ENCODE results near the gene PEX11A. TPM values are rescaled to one million over a fixed set of nuclear protein-coding genes. Genes with fewer than 3 reads are reported as not detected.

PEX11A gene
- total RNA-seq, 1 experiment from 2014 or later = 6.2 TPM

GRCh38 chr15:89685995-89686394 lies 4.6 kb downstream of the PEX11A start:
- intact Hi-C loops (cut with micrococcal nuclease; ENCODE audit: unreplicated experiment) = no loop called here
- Histone ChIP-seq H3K27ac (ENCODE audit: low read length) (no peak overlapping the region), H3K9me3 (ENCODE audit: control insufficient read depth, insufficient read depth, low read depth, low read length) (no peaks in the 10 kb centered on the region), H3K36me3 (ENCODE audit: control insufficient read depth, insufficient read depth, low read length) (no peaks in the 10 kb centered on the region), H3K4me3 (ENCODE audit: low read depth in 2 of 2, low read length in 2 of 2) (no peak overlapping the region), H3K4me1 (ENCODE audit: control insufficient read depth, insufficient read depth, low read length) (peaks cover 5% of the 10 kb centered on the region; the same call in 1 of the 2 replicates), H3K27me3 (ENCODE audit: control insufficient read depth, insufficient read depth, low read length) (no peaks in the 10 kb centered on the region)
- DNase-seq (ENCODE audit: low read depth, low spot score) (no peak), ATAC-seq (no peak)
- TF ChIP-seq SIN3A (IDR thresholded peaks at IDR 0.05; ENCODE audit: borderline replicate concordance, insufficient read depth, low read depth, low read length) (no peak), CTCF (IDR thresholded peaks at IDR 0.05) (no peak), REST (IDR thresholded peaks at IDR 0.05; ENCODE audit: insufficient read depth in 1 of 2, low read depth in 2 of 2, low read length in 1 of 2) (no peak), TCF7L2 (IDR thresholded peaks at IDR 0.05; ENCODE audit: low read depth, low read length) (no peak), POLR2AphosphoS5 (IDR thresholded peaks at IDR 0.05; ENCODE audit: low read depth, low read length) (no peak)
- ChIA-PET CTCF (no interaction called here), POLR2A (no interaction called here)
- in situ Hi-C loops (cut with HindIII; ENCODE audit: low pct_unique_long_range_greater_than_20kb, low sequenced_read_pairs) = no loop called here
- BruUV-seq (replicated peaks) = no TSS peak

GRCh38 chr15:89681146-89681545 lies 9.4 kb downstream of the PEX11A start:
- CTCF ChIA-PET = no interaction called here
- POLR2A ChIA-PET = no interaction called here
- BruUV-seq (replicated peaks) = no TSS peak

More at GRCh38 chr15:89681146-89681545, 9.4 kb downstream of the PEX11A start:
- H3K36me3 ChIP-seq (ENCODE audit: control insufficient read depth, insufficient read depth, low read length) = no peaks in the 10 kb centered on the region
- TF ChIP-seq SIN3A (IDR thresholded peaks at IDR 0.05; ENCODE audit: borderline replicate concordance, insufficient read depth, low read depth, low read length) (no peak), POLR2AphosphoS5 (IDR thresholded peaks at IDR 0.05; ENCODE audit: low read depth, low read length) (no peak), CTCF (IDR thresholded peaks at IDR 0.05) (no peak), TCF7L2 (IDR thresholded peaks at IDR 0.05; ENCODE audit: low read depth, low read length) (no peak), REST (IDR thresholded peaks at IDR 0.05; ENCODE audit: insufficient read depth in 1 of 2, low read depth in 2 of 2, low read length in 1 of 2) (no peak)
- H3K4me1 ChIP-seq (ENCODE audit: control insufficient read depth, insufficient read depth, low read length) = peaks cover 9% of the 10 kb centered on the region; the same call in 1 of the 2 replicates
- peak overlapping the region; percentile 58; the same call in 1 of the 2 replicates for H3K27ac ChIP-seq (ENCODE audit: low read length)
- no peaks in the 10 kb centered on the region for H3K9me3 ChIP-seq (ENCODE audit: control insufficient read depth, insufficient read depth, low read depth, low read length)
- no peak for ATAC-seq
- H3K27me3 ChIP-seq (ENCODE audit: control insufficient read depth, insufficient read depth, low read length) = no peaks in the 10 kb centered on the region
- in situ Hi-C loops (cut with HindIII; ENCODE audit: low pct_unique_long_range_greater_than_20kb, low sequenced_read_pairs) = no loop called here
- DNase-seq (ENCODE audit: low read depth, low spot score) = no peak
- intact Hi-C loops (cut with micrococcal nuclease; ENCODE audit: unreplicated experiment) = no loop called here
- no peak overlapping the region for H3K4me3 ChIP-seq (ENCODE audit: low read depth in 2 of 2, low read length in 2 of 2)

Data from Panc1 (cell line).